Measurements from ENCODE around the gene ZNF23. TPM values are rescaled to one million over a fixed set of nuclear protein-coding genes. Genes with fewer than 3 reads are reported as not detected.

ZNF23 gene
- total and polyA plus RNA-seq, 4 donors = 1.5 to 6.1 (median 3.1) TPM

- Histone ChIP-seq H3K9ac (ENCODE audit: low read depth in 1 of 2, low read length in 2 of 2) (no peak overlapping the region), H3K4me3 (ENCODE audit: low read depth in 1 of 3, low read length in 3 of 3) (no peak overlapping the region), H3K9me3 (ENCODE audit: control insufficient read depth in 4 of 4, low read length in 3 of 4) (peaks cover 0 to 4% (median 2%) of the 10 kb centered on the region in 4 donors), H3K27me3 (ENCODE audit: control insufficient read depth in 4 of 4, insufficient read depth in 4 of 4, low read length in 3 of 4) (peaks cover 0 to 3% (median 2%) of the 10 kb centered on the region in 4 donors), H3K27ac (ENCODE audit: low read depth in 1 of 2, low read length in 2 of 2) (no peak overlapping the region), H3K4me1 (ENCODE audit: control insufficient read depth in 4 of 4, insufficient read depth in 4 of 4, low read length in 3 of 4) (no peaks in the 10 kb centered on the region), H3K36me3 (ENCODE audit: control insufficient read depth in 4 of 4, insufficient read depth in 3 of 4, low read depth in 1 of 4, low read length in 3 of 4) (no peaks in the 10 kb centered on the region)
- TF ChIP-seq ATF3 (IDR thresholded peaks at IDR 0.05) = no peak
- TF ChIP-seq ZBTB33 (IDR thresholded peaks at IDR 0.05) = no peak
- no peak for TF ChIP-seq JUND (IDR thresholded peaks at IDR 0.05)
- TF ChIP-seq GABPA (IDR thresholded peaks at IDR 0.05 in 1 of 2, conservative IDR thresholded peaks at IDR 0.05 in 1 of 2) = no peak
- TF ChIP-seq NR2F2 (IDR thresholded peaks at IDR 0.05) = no peak
- no peak for TF ChIP-seq YY1 (IDR thresholded peaks at IDR 0.05)
- TF ChIP-seq HNF4G (IDR thresholded peaks at IDR 0.05) = no peak
- TF ChIP-seq SP1 (IDR thresholded peaks at IDR 0.05) = no peak
- TF ChIP-seq CTCF (IDR thresholded peaks at IDR 0.05; ENCODE audit: low read depth, low read length, missing input control) = no peak
- no peak for DNase-seq (ENCODE audit: low spot score)
- 91% methylated on average over 9 of the region's 9 CpGs for WGBS
Measured at GRCh38 chr16:71431991-71432390, 30.1 kb downstream of the ZNF23 start.

GRCh38 chr16:71431176-71431575 lies 30.9 kb downstream of the ZNF23 start:
- Histone ChIP-seq H3K4me3 (ENCODE audit: low read depth in 1 of 3, low read length in 3 of 3) (no peak overlapping the region), H3K36me3 (ENCODE audit: control insufficient read depth in 4 of 4, insufficient read depth in 3 of 4, low read depth in 1 of 4, low read length in 3 of 4) (no peaks in the 10 kb centered on the region), H3K9ac (ENCODE audit: low read depth in 1 of 2, low read length in 2 of 2) (no peak overlapping the region), H3K27ac (ENCODE audit: low read depth in 1 of 2, low read length in 2 of 2) (no peak overlapping the region), H3K4me1 (ENCODE audit: control insufficient read depth in 4 of 4, insufficient read depth in 4 of 4, low read length in 3 of 4) (no peaks in the 10 kb centered on the region), H3K27me3 (ENCODE audit: control insufficient read depth in 4 of 4, insufficient read depth in 4 of 4, low read length in 3 of 4) (peaks cover 0 to 6% (median 4%) of the 10 kb centered on the region in 4 donors), H3K9me3 (ENCODE audit: control insufficient read depth in 4 of 4, low read length in 3 of 4) (peaks cover 1 to 4% (median 2%) of the 10 kb centered on the region in 4 donors)
- WGBS = 85% methylated on average over 14 of the region's 14 CpGs
- TF ChIP-seq REST (IDR thresholded peaks at IDR 0.05) (no peak), RAD21 (IDR thresholded peaks at IDR 0.05) (no peak)
- DNase-seq (ENCODE audit: low spot score) = no peak
